Posterior cingulate gyrus (tissue), 11 donors: ENCODE results near the gene KIF1A.
A peak's percentile ranks its signal among the peaks of the same experiment; 100 is the strongest.
"Not testable (repeated sequence)": the region's sequence is repeated elsewhere in the genome, so short reads cannot be mapped to it uniquely, and the experiment has no call there.

Source experiments
- DNase-seq, 10 donors: peaks; one replicate each; pipeline versions ENCODE4 v3.0.0 to v3.0.0-alpha.2; 2020 to 2021; ENCODE audit warnings: mixed read lengths in 3 of 10
- intact Hi-C: fragments of 100-400 bp; cut with DNase I; formaldehyde crosslinking; loops from one replicate; pipeline ENCODE4 v1.15.1; 2023

The KIF1A gene

DNA sequence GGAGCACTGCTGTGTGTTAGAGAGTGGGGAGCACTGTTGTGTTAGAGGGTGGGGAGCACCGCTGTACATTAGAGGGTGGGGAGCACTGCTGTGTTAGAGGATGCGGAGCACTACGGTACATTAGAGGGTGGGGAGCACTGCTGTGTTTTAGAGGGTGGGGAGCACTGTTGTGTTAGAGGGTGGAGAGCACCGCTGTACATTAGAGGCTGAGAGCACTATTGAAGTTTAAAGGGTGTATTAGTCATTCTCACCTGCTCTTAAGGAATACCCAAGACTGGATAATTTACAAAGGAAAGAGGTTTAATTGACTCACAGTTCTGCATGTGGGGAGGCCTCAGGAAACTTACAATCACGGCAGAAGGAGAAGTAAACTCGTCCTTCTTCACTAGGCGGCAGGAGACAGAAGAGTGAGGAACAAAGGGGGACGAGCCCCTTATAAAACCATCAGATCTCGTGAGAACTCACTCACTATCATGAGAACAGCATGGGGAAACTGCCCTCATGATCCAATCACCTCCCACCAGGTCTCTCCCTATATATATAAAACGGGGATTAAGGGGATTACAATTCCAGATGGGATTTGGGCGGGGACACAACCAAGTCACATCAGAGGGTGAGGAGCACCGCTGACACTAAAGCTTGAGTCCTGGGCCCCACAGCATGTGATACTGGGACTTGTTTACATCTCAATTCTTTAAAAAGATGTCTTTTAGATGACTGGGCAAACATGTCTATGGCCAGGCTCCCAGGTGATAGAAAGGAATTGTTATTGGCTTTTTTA is 29.1 kb upstream of the KIF1A start:
- peak in 1 of 10 donors; percentile 49 for DNase-seq
- intact Hi-C loops: no loop called here

DNA sequence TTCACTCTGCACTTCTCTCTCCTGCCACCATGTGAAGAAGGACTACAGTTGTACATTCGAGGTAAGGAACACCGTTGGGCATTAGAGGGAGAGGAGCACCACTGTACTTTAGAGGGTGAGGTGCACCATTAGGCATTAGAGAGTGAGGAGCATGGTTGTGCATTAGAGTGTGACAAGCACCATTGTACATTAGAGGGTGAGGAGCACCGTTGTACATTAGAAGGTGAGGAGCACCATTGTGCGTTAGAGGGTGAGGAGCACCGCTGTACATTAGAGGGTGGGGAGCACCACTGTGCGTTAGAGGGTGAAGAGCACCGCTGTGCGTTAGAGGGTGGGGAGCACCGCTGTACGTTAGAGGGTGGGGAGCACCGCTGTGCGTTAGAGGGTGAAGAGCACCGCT is 27.8 kb upstream of the KIF1A start:
- intact Hi-C loops: no loop called here
- DNase-seq: no peak

DNA sequence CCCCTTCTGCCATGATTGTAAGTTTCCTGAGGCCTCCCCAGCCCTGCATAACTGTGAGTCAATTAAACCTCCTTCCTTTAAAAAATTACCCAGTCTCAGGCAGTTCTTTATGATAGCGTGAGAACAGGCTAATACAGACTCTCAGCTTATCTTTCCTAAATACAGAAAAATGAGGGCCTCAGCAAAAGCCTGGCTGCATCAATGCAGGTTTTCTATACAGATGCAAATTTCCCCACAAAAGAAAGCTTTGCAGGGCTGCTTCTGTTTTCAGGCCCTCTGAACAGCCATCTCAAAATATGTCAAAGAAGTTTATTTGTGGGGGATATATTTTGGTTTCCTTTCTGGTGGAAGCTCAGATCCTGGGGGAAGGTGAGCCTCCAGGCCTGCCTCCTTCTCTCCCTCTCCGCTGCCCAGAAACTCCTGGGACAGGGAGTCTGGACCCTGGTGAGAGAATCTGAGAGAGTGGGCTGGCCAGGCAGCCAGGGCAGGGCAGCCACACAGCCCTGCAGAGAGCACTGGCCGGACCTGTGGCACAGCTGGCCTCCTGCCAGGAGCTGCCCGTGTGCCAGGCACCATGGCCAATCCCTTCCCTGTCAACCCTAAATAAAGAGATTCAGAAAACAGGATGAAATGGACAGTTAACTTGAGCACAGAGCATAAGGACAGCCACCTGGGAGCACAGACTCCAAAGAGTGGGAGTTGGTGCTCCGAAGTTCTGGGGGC is 27.0 kb upstream of the KIF1A start:
- DNase-seq: no peak
- intact Hi-C loops: no loop called here

DNA sequence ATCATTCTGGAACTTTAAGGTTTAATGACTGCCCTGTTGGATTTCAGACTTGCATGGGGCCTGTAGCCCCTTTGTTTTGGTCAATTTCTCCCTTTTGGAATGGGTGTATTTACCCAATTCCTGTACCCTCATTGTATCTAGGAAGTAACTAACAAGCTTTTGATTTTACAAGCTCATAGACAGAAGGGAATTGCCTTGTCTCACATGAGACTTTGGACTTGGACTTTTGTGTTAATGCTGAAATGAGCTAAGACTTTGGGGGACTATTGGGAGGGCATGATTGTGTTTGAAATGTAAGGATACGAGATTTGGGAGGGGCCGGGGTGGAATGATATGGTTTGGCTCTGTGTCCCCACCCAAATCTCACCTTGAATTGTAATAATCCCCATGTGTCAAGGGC is 26.3 kb upstream of the KIF1A start:
- DNase-seq, intact Hi-C loops: not testable (repeated sequence)

DNA sequence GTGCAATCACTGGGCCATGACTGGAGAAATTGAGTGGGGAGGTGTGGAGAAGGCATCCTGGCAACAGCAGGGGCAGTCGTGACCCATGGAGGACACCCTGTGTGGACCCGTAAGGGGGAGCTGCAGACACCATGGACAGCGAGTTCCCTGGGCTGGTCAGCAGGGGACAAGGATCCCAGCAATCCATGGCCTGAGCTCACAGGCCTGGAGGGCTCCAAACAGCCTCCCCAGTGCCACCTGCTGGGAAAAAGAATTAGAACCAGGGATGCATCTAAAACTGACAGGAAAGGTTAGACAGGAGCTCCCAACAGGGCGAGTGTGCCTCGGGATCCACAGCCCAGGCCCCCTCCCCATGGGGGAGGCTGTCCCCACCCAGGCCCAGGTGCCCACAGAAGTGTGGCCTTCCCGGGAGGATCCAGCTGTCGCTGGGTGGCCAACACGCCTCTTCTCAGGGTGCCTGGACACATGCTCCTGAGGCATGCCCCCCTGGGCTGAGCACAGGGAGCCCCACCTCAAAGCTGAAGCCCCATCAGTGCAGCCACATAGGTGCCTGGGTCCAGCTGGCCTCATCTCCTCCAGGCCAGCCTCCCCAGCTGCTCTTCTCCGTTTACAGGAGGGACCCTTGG is 20.5 kb upstream of the KIF1A start:
- intact Hi-C loops: no loop called here

DNA sequence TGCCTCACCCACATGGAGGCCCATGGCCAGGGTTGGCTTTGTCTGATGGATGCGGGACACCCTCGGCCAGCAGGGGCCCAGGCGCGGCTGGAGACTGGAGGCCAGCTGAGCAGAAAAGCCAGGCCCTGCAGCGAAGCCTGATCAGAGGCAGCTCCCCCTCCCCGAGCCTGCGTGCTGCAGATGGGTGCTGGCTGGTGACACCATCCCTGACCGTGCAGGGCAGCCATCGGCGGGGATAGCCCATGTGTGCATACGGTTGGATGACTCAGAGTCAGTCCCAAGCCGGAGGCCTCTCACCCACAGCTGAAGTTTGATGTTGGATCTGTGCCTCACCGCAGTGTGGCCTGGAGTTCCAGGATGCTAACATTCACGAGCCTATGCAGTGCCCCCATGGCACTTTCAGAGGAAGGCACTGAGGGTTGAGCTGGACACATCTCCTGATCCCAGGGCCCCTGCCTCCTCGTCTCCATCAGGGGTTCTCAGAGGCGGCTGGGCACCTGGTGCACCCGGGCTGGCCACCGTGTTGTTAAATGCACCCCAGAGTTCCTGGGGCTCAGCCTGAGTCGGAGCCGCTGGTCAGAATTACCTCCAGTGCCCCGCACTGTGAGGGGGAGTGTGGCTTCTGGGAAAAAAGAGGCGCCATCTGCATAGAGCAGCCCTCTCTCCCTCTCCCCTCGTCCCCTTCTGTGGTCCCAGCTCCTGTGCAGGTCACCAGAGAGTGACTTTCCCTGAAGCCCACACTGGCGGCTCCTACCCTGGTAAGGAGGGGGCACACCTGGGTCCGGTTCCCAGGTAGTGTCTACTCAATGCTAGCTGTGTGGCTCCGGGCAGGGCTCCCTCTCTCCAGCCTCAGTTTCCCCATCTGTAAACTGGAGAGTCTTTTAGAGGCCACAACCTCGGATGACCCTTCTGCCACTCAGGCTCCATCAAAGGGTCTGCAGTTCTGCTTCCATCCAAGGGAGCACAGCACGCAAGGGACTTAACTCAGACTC is 19.4 kb upstream of the KIF1A start:
- intact Hi-C loops: no loop called here
- DNase-seq: no peak

More for the DNA sequence above, 20.5 kb upstream of the KIF1A start:
- peak; percentile 52 to 95 (median 73) for DNase-seq

DNA sequence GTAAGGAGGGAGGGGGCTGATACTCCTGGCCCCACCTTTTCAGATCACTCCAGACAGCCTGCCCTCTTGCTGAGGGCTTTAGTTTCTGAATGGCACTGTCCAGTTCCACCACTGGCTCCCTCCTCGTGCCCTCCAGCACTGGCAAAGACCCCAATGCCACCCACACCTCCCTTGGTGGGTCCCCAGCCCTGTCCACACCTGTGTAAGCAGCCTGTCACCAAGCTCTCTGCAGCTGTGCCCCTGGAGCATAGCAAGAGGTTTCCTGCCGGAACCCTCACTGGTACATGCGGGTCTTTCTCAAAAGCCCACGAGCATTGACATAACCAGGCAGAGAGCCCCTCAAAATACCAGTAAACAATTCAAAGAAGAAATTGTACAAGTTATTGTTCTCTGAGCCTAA is 17.6 kb upstream of the KIF1A start:
- no peak for DNase-seq
- intact Hi-C loops: no loop called here

DNA sequence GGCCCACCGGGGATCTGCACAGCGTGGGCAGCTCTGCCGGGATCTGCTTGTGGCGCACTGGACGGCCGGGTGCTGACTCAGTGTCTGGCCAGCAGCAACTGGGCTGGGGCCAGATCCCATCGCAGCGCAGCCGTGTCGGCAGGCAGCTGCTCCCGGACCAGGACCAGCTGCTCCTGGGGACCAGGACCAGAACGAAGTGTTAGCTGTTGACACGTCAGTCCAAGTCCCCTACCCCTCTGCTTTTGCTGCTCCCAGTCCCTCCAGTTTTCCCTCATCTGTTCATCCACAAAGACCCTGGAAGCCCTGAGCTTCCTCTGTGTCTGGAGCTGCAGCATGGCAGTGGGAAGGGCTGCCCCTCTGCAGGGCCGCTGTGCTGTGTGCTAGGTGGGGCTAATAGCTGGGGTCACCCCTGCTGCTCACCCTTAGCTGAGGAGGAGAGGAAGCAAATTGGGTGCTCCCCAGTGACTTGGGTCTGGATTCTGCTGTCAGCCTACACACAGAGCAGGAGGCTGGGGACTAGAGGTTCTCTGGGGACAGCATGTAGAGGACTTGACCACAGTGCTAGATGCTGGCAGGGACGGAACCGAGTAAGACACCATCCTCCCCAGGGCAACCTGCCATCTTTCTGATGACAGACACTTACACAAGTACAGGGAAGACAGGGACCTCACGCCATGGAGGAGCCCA is 16.9 kb upstream of the KIF1A start:
- intact Hi-C loops: no loop called here
- peak; percentile 55 to 96 (median 68) for DNase-seq

DNA sequence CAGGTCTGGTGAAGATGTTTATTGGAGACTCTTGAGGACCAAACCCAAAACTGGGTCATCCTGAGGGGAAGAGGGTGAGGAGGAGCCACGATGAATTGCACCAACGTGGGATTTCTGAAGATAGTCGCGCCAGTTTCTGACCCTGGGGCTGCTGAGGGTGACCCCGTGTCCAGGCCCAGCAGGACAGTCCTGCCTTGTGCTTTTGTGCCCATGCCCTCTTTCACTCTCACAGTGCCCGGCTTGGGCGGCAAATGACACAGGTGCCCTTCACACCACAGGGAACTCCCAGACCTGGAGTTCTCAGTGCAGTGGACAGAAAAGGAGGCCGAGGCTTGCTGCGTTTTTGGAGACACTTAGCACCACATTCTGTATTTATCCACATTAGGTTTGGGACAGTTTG is 15.5 kb upstream of the KIF1A start:
- intact Hi-C loops: no loop called here
- DNase-seq: peak in 3 of 10 donors; percentile 32 to 66 (median 35)

DNA sequence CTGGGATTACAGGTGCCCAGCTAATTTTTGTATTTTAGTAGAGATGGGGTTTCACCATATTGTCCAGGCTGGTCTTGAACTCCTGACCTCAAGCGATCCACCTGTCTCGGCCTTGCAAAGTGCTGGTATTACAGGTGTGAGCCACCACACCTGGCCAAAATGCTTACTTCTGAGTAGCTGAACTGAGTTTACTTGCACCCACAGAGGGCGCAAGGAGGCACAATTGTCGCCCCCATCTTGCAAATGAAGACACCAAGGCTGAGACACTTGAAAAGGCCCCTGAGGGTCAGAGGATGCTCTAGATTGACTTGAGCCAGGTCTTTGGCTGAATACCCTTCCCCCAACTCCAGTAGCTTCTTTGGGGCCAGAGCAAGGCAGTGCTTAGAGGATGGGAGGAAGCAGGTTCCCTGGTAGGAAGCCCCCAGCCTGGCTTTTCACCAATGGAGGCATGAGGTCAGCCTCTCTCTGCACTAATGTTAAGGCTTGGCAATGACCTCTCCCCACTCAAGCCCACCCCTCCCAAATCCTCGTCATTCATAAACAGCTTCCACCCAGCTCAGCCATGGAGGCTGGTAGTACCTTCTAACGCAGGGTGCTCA is 14.5 kb upstream of the KIF1A start:
- intact Hi-C loops: no loop called here
- DNase-seq: no peak

DNA sequence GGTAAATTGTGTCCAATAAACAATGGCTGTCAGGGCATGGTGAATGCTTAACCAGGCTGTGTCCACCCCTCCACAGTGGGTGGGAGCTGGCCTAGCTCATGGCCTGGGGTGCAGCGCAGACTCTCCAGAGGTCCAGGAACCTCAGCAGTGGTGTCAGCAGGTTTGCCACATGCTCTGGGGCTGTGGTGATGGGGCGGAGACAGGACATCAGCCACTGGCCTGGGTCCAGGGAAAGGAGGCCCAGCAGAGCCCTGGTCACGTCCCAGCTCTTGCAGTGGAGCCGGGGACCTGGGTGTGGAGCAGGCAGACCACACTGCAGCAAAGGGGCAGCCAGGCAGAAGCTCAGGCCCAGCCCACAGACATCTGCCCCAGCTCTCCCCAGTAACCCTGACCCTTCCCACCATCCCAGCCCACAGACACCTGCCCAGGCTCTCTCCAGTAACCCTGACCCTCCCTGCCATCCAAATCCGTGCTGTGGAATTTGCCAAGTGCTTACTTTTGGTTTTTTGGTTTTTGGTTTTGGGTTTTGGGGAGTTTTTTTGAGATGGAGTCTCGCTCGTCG is 13.8 kb upstream of the KIF1A start:
- DNase-seq: peak in 2 of 10 donors; percentile 62 to 79
- intact Hi-C loops: no loop called here

DNA sequence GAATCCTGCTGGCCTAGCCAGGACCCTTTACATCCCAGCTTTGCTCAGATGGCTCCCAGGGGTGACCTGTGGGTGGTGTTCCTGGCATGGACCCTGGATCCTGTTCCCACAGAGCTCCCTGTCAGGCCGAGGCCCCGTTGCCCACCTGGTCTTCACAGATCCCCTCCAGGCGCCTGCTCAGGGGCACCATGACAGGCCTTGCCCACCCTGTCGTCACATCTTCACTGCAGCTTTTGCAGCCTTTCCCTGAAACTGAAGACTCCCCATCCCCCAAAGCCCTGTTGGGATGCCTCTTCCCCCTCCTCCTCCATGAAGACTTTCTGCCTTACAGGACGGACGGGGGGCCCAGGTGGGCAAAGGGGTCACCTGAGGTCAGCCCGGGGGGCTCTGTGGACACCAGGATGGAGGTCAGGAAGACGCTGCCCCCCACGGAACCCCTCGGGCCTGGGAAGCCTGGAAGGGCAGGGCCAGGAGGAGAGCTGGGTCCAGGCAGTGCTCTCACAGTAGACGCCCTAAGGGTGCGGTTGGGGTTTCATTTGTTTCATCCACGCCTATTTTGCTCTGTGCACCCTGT is 13.0 kb upstream of the KIF1A start:
- DNase-seq: peak in 3 of 10 donors; percentile 50 to 88 (median 88)
- intact Hi-C loops: no loop called here

DNA sequence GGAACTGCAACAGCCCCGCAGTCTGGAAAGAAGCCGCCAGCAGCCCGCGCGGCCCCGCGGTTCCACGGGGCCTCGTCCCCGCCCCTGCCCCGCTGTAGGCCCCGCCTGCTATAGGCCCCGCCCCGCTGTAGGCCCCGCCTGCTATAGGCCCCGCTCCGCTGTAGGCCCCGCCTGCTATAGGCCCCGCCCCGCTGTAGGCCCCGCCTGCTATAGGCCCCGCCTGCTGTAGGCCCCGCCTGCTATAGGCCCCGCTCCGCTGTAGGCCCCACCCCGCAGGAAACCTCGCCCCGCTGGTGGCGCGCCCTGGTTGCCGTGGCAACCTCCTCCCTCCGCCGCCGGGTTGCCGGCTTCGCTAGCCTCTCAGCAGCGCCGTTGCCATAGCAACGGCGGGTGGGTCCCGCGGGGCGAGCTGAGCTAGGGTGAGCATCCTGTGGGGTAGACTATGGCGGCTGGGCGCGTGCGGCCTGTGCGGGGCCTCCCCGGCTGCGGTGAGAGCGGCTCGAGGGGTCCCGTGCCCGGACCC is 12.2 kb upstream of the KIF1A start:
- intact Hi-C loops: no loop called here
- DNase-seq: peak; percentile 89 to 100 (median 98)

DNA sequence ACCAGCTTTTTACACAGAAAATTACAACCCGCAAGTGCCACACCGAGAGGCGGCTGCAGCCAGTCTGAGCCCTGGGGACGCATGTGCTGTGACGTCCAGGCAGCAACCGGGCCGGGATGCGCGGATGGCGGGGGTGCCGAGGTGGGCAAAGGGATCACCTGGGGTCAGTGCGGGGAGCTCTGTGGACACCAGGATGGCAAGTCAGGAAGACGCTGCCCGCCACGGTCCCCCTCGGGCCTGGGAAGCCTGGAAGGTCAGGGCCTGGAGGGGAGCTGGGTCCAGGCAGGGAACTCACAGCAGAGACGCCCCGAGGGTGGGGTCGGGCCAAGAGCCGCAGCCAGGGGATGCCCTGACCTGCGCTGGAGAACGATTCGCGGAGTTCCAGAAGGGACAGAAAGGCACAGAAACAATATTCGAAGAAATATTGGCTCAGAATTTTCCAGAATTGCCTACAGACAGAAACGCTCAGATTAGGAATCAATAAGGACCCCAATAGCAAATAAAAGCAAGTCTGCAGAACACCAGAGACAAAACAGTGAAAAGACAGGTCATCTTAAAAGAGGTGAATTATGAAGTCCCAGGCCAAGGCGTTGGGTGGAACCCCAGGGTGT is 11.7 kb upstream of the KIF1A start:
- intact Hi-C loops: no loop called here
- peak in 2 of 10 donors; percentile 86 to 87 for DNase-seq

DNA sequence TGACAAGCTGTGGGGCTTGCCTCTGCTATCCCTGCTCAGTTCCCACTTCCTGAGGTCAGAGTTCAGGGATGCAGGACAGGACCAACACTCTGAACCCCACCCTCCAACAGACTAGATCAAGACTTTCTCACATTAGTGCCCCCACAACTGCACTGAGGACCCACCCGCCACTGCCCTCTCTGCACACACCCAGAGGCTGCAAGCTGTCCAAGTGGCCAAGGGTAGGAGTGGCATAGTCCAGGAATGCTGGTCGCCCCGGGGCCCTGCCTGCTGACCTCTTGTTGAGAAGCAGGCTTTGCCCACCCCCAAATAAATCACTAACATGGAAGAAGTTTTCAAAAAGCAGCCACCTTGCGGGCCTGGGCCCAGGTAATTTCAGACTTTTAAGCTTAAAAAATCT is 5.5 kb upstream of the KIF1A start:
- peak in 1 of 10 donors; percentile 55 for DNase-seq
- intact Hi-C loops: loop anchor here (10.0 kb wide), 1 partner anchor 261 kb away; the partner anchor contains the start of genes DUSP28 and RNPEPL1

DNA sequence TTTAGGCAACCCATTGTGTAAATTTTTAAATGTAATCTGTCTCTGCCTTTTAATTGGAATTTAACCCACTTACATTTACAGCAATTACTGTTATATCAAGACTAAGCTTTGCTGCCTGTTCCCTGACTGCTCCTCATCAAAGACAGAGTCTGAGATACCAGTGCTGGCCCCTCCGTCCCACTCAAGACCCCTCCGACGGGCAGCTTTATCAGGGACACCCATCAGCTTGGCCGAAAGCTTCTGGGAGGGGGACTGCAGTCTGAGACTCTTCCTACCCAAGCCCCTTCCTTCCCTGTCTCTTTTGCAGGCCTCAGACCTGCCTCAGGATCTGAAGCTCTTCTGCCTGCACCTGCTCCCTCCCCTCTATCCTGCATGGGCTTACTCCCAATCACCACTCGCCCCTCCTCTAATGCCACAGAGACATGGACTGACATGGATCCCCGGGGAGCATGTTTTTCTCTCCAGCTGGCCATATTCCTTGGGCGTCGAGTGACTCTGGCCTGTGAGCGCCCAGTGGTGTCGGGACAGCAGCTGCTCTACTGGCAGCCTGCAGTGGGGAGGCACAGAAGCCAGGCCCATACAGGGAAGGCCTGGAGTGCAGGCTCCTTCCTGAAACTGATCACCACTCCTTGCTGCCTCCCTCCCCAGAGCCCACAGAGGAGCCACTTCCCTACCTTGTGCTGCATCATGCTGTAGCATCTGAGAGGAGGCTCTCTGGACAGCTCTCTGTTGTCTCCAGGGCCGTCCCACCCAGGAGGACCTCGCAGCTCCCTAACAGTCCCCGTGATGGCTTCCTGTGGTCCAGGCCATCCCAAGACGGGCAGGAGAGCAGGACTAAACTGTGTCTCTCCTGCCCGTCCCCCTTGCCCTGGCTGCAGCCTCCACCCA is 3.7 kb upstream of the KIF1A start:
- intact Hi-C loops: loop anchor here (10.0 kb wide), 1 partner anchor 259 kb away; the partner anchor contains the start of genes DUSP28 and RNPEPL1
- peak in 1 of 10 donors; percentile 67 for DNase-seq
